Measurements from ENCODE around the gene DDX23.

Gene DDX23

DNA sequence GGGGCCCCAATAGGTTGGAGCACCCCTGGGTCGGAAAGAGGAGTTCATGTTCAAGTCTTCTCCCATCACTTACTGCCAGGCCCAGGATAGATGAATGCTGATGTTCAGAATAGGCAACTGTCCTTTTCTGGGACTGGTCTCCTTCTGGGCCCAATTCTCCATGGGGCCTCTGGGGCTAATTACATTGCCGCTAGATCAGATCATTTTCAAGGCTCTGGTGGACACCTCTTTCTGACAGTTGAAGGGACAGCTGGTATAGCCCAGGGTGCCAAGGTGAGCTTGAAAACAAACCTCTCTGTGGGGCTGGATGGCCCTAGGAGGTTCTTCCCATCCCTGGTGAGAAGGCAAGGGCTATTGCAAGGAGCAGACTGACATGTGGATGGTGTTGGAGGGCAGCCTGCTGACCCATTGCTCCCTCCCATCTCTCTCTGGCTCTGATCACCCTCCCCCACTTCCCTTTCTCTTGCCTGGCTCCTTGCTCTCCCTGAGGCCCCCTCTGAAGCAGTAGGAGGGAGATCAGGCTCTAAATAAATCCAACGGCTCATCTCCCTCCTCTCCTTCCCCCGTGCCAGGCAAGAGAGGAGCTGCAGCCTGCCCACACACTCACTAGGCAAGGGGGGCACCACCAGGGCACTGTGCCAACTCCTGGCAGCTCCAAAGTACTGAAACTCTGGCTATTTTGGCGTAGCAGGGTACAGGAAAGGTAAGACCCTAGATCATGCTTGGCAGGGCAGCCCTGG, 31.8 kb downstream of the DDX23 start:
- H4K8ac ChIP-seq (ENCODE audit: low read depth, low read length), result no peak overlapping the region
- H3K36me3 ChIP-seq (ENCODE audit: control insufficient read depth in 1 of 2, insufficient read depth in 2 of 2, low read length in 2 of 2), result peaks cover 16 to 19% of the 10 kb centered on the region in 2 experiments
- H2AFZ ChIP-seq (ENCODE audit: insufficient read depth, low read length, poor library complexity), result no peak overlapping the region
- H3K14ac ChIP-seq (ENCODE audit: low read length), result no peak overlapping the region
- H2AK5ac ChIP-seq (ENCODE audit: low read length), result no peak overlapping the region
- no peak overlapping the region for H2BK12ac ChIP-seq (ENCODE audit: low read length)
- H4K91ac ChIP-seq (ENCODE audit: low read depth, low read length), result no peak overlapping the region
- no peak overlapping the region for H3K18ac ChIP-seq (ENCODE audit: low read length)
- no peak overlapping the region for H3K4ac ChIP-seq (ENCODE audit: low read depth, low read length)
- H3K9ac ChIP-seq (ENCODE audit: low read length), result no peak overlapping the region
- no peak overlapping the region for H2BK5ac ChIP-seq (ENCODE audit: low read depth, low read length, poor library complexity)
- H3K79me1 ChIP-seq (ENCODE audit: low read length), result peaks cover 18% of the 10 kb centered on the region
- DNase-seq, result no peak
- no peaks in the 10 kb centered on the region for H3K27me3 ChIP-seq (ENCODE audit: insufficient read depth, low read length)
- no peak overlapping the region for H3K27ac ChIP-seq (ENCODE audit: low read depth, low read length)
- H4K12ac ChIP-seq (ENCODE audit: low read depth, low read length), result no peak overlapping the region
- WGBS (ENCODE audit: extremely low coverage, insufficient coverage, insufficient read length), result no CpG with 5 or more reads among the region's 5 CpGs
- no peak overlapping the region for H3K4me3 ChIP-seq (ENCODE audit: low read depth, low read length)
- no peak overlapping the region for H3K4me2 ChIP-seq (ENCODE audit: low read length)
- H3K79me2 ChIP-seq (ENCODE audit: control insufficient read depth, insufficient read depth, low read length, poor library complexity), result peaks cover 8% of the 10 kb centered on the region
- H2BK120ac ChIP-seq (ENCODE audit: insufficient read depth, low read length, poor library complexity), result no peak overlapping the region
- H3K4me1 ChIP-seq (ENCODE audit: control insufficient read depth in 1 of 2, insufficient read depth in 2 of 2, low read length in 2 of 2), result peaks cover 14 to 16% of the 10 kb centered on the region in 2 experiments
- H3K23ac ChIP-seq (ENCODE audit: low read length), result no peak overlapping the region
- H3K9me3 ChIP-seq (ENCODE audit: insufficient read depth, low read depth, low read length), result peaks cover 2% of the 10 kb centered on the region

DNA sequence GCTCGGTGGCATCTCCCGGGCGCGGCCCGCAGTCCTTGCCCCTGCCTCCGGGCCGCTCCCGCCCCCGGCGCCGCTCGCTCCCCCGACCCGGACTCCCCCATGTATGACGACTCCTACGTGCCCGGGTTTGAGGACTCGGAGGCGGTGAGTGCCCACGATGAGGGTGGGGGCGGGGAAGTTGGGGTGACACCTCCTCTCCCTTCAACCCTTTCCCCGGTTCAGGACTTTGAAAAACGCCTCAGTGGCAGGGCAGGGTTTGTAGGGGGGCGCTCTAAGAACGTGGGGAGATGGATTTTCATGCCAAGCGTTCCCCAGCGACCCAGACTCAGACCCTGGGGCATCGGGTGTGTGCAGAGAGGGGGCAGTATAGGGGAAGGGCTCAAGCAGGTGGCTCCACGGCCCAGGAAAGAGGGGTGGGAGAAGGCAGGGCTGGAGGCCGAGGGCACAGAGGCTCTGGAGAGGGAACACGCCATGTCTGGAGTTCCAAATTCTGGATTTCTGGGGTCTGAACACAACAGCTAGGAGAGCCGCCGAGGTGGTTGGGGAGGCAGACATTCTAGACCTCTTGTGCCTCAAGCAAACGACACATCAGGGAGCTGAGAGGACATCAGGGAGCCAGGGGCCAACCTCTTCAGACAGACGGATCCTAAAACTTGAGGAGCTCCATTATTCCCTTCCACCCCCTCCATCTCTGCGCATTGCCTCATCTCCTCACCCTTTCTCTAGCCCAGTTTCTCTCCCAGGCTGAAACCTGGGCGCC, 33.0 kb downstream of the DDX23 start:
- H3K23ac ChIP-seq (ENCODE audit: low read length), result no peak overlapping the region
- H3K4ac ChIP-seq (ENCODE audit: low read depth, low read length), result peak overlapping the region; percentile 10
- no peak overlapping the region for H2BK5ac ChIP-seq (ENCODE audit: low read depth, low read length, poor library complexity)
- no peak overlapping the region for H2BK12ac ChIP-seq (ENCODE audit: low read length)
- H3K27ac ChIP-seq (ENCODE audit: low read depth, low read length), result no peak overlapping the region
- peak overlapping the region; percentile 40 for H3K14ac ChIP-seq (ENCODE audit: low read length)
- H2AK5ac ChIP-seq (ENCODE audit: low read length), result peak overlapping the region; percentile 13
- H3K9me3 ChIP-seq (ENCODE audit: insufficient read depth, low read depth, low read length), result peaks cover 2% of the 10 kb centered on the region
- no CpG with 5 or more reads among the region's 37 CpGs for WGBS (ENCODE audit: extremely low coverage, insufficient coverage, insufficient read length)
- peak overlapping the region; percentile 82 for H3K4me2 ChIP-seq (ENCODE audit: low read length)
- H3K4me1 ChIP-seq (ENCODE audit: control insufficient read depth in 1 of 2, insufficient read depth in 2 of 2, low read length in 2 of 2), result peaks cover 14 to 16% of the 10 kb centered on the region in 2 experiments
- DNase-seq, result no peak
- peak overlapping the region; percentile 67 for H2AFZ ChIP-seq (ENCODE audit: insufficient read depth, low read length, poor library complexity)
- peak overlapping the region; percentile 20 for H2BK120ac ChIP-seq (ENCODE audit: insufficient read depth, low read length, poor library complexity)
- peak overlapping the region; percentile 80 for H3K4me3 ChIP-seq (ENCODE audit: low read depth, low read length)
- H3K79me1 ChIP-seq (ENCODE audit: low read length), result peaks cover 29% of the 10 kb centered on the region
- peak overlapping the region; percentile 18 for H3K9ac ChIP-seq (ENCODE audit: low read length)
- H3K79me2 ChIP-seq (ENCODE audit: control insufficient read depth, insufficient read depth, low read length, poor library complexity), result peaks cover 18% of the 10 kb centered on the region
- H3K36me3 ChIP-seq (ENCODE audit: control insufficient read depth in 1 of 2, insufficient read depth in 2 of 2, low read length in 2 of 2), result peaks cover 9 to 10% of the 10 kb centered on the region in 2 experiments
- peak overlapping the region; percentile 68 for H4K8ac ChIP-seq (ENCODE audit: low read depth, low read length)
- H3K18ac ChIP-seq (ENCODE audit: low read length), result peak overlapping the region; percentile 86
- peak overlapping the region; percentile 88 for H4K91ac ChIP-seq (ENCODE audit: low read depth, low read length)
- H4K12ac ChIP-seq (ENCODE audit: low read depth, low read length), result peak overlapping the region; percentile 63
- H3K27me3 ChIP-seq (ENCODE audit: insufficient read depth, low read length), result no peaks in the 10 kb centered on the region

- peaks cover 18 to 19% of the 10 kb centered on the region in 2 experiments for H3K4me1 ChIP-seq (ENCODE audit: control insufficient read depth in 1 of 2, insufficient read depth in 2 of 2, low read length in 2 of 2)
- H3K27ac ChIP-seq (ENCODE audit: low read depth, low read length), result no peak within 1 kb of the TSS
- H4K8ac ChIP-seq (ENCODE audit: low read depth, low read length), result peak within 1 kb of the TSS; percentile 94
- peak within 1 kb of the TSS; percentile 82 for H3K4me2 ChIP-seq (ENCODE audit: low read length)
- no peaks in the 10 kb centered on the region for H3K27me3 ChIP-seq (ENCODE audit: insufficient read depth, low read length)
- H3K14ac ChIP-seq (ENCODE audit: low read length), result peak within 1 kb of the TSS; percentile 80
- peak within 1 kb of the TSS; percentile 69 for H2AK5ac ChIP-seq (ENCODE audit: low read length)
- H2BK120ac ChIP-seq (ENCODE audit: insufficient read depth, low read length, poor library complexity), result peak within 1 kb of the TSS; percentile 20
- H3K79me1 ChIP-seq (ENCODE audit: low read length), result peaks cover 33% of the 10 kb centered on the region
- peak within 1 kb of the TSS; percentile 80 for H3K4me3 ChIP-seq (ENCODE audit: low read depth, low read length)
- peak within 1 kb of the TSS; percentile 75 for H3K9ac ChIP-seq (ENCODE audit: low read length)
- peak within 1 kb of the TSS; percentile 86 for H3K18ac ChIP-seq (ENCODE audit: low read length)
- H3K79me2 ChIP-seq (ENCODE audit: control insufficient read depth, insufficient read depth, low read length, poor library complexity), result peaks cover 18% of the 10 kb centered on the region
- peak within 1 kb of the TSS; percentile 22 for H3K4ac ChIP-seq (ENCODE audit: low read depth, low read length)
- no CpG with 5 or more reads among the region's 79 CpGs for WGBS (ENCODE audit: extremely low coverage, insufficient coverage, insufficient read length)
- H3K23ac ChIP-seq (ENCODE audit: low read length), result no peak within 1 kb of the TSS
- peak; percentile 43 to 63 for DNase-seq
- H3K9me3 ChIP-seq (ENCODE audit: insufficient read depth, low read depth, low read length), result peaks cover 2% of the 10 kb centered on the region
- peak within 1 kb of the TSS; percentile 98 for H2AFZ ChIP-seq (ENCODE audit: insufficient read depth, low read length, poor library complexity)
- peak within 1 kb of the TSS; percentile 27 for H2BK5ac ChIP-seq (ENCODE audit: low read depth, low read length, poor library complexity)
- H4K91ac ChIP-seq (ENCODE audit: low read depth, low read length), result peak within 1 kb of the TSS; percentile 88
- peak within 1 kb of the TSS; percentile 24 for H2BK12ac ChIP-seq (ENCODE audit: low read length)
- peak within 1 kb of the TSS; percentile 63 for H4K12ac ChIP-seq (ENCODE audit: low read depth, low read length)
- H3K36me3 ChIP-seq (ENCODE audit: control insufficient read depth in 1 of 2, insufficient read depth in 2 of 2, low read length in 2 of 2), result peaks cover under 1 to 3% of the 10 kb centered on the region in 2 experiments
These were observed 33.8 kb downstream of the DDX23 start, which contains the start of gene CACNB3 for GRCh38 chr12:48817873-48818830. CACNB3 (plus strand) TSS chr12:48818496; CDS start chr12:48818930, 434 bp downstream.
